Measurements from ENCODE around the gene GNA14. TPM values are rescaled to one million over a fixed set of nuclear protein-coding genes. Genes with fewer than 3 reads are reported as not detected.
"Not testable (repeated sequence)": the region's sequence is repeated elsewhere in the genome, so short reads cannot be mapped to it uniquely, and the experiment has no call there.

Gene GNA14
- polyA plus RNA-seq, 4 donors: 12.2 to 19.7 (median 18.1) TPM

DNA sequence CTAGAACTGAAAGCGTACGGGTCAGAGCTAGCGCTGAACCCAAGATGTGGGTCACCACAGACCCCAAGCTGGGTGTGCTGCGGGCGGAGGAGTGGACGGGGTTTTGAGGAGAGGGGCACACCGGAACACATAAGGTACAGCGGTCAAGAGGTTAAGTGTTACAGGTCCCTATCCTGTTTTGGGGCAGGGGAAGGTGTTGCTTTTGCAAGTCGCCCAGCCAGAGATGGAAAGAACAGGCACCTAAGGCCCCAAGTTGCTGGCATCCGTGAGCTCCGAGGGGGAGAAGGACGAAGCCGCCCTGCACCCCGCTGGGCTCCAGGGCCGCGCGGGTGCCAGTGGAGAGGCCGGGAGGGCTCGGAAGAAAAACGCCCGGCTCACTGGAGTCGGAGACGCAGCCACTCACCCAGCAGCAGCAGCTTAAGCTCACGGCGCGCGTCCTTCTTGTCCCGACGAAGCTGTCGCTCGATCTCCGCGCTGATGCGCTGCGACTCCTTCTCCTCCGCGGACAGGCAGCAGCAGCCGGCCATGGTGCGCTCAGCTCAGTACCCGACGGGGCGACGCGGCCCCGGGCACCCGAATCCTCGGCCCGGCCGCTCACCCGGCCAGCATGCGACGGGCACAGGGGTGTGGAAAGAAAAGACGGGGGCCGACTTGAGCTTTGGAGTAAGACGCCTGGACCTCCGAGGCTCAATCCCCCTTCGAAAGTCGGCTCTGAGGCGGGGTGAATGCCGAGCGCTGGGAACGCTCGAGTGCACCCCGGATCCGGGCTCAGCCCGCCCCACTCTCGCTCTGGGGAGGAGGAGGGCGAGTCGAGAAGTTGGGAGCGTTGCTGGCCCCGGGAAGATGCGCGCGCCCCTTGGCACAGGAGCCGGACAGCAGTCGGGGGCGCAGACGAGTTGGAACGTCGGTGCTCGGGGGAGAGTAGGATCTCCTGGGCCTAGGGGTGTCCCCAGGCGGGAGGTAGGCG is 572 bp downstream of the GNA14 start:
- no peak for DNase-seq (ENCODE audit: low read depth in 4 of 4, low spot score in 3 of 4)

DNA sequence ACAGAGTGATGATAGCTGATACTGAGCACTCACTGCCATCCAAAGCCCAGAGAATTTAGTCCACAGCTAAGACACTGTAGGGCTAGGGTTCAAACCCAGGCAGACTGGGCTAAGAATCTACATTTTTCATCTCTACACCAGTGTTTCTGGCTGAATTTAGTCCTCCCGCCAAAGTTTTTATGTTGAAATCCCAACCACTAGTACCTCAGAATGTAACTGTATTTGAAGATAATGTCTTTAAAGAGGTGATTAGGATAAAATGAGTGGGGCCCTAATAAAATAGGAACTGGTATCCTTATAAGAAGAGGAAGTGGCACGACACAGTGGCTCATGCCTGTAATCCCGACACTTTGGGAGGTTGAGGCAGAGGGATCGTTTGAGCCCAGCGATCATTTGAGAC is 4.3 kb downstream of the GNA14 start:
- DNase-seq (ENCODE audit: low read depth in 4 of 4, low spot score in 3 of 4): no peak

DNA sequence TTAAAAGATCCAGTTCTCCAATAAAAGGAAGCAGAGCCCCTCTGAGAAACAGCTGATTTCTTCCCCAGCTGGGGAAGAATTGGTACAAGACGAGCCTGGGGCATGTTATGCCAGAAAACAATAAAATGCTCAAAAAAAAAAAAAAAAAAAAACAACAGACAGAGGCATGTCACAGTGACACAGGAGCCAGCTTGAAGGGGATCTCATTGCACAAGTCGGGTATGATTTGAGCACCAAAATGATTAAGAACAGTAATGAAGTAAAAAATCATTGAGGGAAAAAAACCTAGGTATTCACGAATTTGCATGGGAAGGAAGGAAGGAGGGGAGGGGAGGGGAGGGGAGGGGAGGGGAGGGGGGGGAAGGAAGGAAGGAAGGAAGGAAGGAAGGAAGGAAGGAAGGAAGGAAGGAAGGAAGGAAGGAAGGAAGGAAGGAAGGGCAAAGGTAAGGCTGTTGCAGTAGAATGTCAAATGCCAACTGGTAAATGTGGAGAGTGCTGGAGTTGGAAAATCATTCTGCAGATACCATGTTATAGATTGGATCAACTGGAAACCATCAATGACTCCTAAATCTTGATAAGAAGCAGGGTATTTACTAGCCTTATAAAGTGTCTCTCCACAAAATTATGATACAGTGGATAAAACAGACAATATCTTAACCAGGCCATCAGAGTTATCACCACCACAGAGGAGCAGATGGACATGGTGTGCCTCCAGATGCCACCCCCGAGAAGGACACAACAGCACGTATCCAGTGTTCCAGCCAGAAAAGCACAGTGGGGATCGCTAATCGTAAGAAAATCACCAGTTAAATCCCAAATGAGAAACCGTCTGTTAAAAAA is 7.2 kb downstream of the GNA14 start:
- no peak for DNase-seq (ENCODE audit: low read depth in 4 of 4, low spot score in 3 of 4)

DNA sequence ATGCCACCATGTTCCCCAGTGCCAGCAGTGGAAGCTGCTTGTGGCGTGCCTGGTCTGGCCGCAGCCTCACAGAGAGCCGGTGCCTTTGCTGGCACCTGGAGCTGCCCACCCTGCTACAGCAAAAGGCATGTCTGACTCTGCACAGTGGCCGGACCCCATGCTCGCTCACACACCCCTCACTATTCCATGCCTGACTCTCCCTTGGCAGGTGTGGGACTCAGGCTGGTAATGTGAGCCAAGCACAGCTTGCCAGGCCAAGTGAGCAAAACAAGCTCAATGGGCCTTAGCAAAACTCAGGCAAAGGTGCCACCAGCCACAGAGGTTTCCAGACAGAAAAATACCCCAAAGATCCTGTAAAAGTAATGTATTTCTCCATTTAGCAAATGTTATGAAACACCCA is 15.5 kb downstream of the GNA14 start:
- no peak for DNase-seq (ENCODE audit: low read depth in 4 of 4, low spot score in 3 of 4)

DNA sequence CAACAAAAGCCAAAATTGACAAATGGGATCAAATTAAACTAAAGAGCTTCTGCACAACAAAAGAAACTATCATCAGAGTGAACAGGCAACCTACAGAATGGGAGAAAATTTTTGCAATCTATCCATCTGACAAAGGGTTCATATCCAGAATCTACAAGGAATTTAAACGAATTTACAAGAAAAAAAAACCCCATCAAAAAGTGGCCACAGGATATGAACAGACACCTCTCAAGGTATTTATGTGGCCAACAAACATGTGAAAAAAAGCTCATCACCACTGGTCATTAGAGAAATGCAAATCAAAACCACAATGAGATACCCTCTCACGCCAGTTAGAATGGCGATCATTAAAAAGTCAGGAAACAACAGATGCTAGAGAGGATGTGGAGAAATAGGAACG is 19.3 kb downstream of the GNA14 start:
- not testable (repeated sequence) for DNase-seq (ENCODE audit: low read depth in 4 of 4, low spot score in 3 of 4)

DNA sequence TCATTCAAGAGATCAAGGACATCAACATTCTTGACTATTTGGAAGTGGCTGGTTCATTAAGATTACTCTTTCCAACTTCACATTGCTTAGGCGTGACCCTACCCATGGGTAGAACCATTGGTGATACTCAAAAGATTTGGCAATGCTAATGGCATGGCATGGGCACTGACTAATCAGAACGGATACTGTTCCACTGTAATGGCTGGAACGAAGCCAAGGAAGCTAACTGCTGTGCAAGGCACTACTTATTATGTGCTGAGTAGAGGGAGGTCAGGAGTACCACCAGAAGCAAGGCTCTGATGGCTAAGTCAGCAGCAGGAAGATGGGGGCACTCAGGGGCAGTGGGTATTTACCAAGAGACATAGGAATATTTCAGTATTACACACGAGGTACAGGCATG is 31.9 kb downstream of the GNA14 start:
- no peak for DNase-seq (ENCODE audit: low read depth in 4 of 4, low spot score in 3 of 4)

DNA sequence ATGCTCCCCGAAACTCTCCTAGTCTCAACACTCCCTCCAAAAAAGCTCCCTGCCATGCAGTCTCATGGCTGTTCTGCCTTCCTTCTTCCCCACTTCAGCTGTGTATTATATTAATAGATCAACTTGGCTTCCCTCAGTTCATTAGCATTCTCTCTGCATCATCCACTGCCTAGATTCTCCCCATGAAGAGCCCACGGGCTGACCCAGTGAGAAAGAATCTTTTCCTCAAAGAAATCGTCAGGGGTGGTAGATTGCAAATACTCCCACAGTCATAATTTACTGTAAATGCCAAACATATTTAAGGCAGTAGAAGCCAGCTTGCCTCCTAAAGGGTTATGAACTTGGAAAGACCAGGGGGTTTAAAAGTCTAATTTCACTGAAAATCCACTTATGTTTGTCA is 33.5 kb downstream of the GNA14 start:
- DNase-seq (ENCODE audit: low read depth in 4 of 4, low spot score in 3 of 4): no peak

DNA sequence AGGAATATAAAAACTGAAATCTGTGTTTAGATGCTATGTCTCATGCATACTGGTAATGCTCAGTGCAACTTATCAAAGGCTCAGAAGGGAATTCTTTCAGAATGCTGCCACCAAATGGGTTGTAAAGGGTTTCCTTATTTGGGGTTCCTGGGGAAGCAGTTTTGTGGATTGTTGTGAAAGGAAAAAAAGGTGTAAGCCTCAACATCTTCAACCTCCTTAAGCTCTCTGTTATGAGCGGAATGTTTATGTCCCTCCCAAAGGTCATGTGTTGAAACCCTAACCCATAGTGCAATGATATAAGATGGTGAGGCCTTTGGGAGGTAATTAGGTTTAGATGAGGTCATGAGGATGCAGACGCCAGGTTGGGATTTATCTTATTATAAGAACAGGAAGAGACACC is 41.6 kb downstream of the GNA14 start:
- no peak for DNase-seq (ENCODE audit: low read depth in 4 of 4, low spot score in 3 of 4)

DNA sequence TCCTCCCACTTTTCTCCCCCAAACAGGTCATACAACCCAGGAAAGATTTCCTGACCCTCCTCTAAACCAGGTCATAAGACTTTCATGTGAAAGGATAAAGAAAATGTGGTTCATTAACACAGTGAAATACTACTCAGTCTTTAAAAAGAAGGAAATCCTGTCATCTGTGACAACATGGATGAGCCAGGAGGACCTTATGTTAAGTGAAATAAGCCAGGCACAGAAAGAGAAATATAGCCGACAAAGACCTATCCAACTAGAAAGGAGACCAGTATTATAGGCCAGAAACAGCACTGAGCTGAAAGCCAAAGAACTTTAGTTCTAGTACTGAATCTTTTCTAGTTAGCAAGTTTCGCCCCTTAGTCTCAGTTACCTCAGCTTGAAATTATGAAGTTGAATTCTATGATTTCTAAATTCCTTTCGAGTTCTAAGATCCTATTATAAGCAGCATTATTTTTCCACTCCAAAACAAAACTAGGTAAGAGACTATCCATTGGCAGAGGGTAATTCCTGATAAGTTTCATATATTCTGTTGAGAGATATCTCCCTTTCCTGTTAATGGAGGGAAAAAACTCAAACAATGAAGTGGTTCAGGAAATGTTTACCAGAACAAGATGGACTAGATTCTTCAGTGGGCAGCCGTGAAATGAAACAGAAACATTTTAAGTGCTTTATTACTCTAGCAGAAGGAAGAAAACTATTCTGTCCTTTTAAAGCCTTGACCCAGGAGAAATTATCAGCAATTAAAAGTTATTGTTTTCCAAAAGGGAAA is 42.5 kb downstream of the GNA14 start:
- DNase-seq (ENCODE audit: low read depth in 4 of 4, low spot score in 3 of 4): no peak

DNA sequence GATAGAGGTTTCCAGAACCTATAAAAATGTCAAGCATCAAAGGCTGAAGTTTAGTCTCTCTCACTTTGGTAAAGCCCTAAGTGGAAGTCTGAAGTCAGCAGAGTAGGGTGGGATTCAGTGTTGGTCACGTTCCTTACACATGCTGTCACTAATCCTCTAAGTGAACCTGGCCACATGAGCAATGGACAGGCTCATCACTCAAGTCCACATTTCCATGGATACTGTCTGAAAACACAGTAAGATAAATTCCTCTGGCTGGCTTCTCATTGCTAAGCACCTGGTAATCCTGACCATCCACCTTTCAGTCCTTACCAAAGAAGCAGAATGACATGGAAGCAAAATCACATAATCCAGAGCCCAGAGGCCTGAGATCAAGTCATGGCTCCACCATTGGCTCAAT is 43.8 kb downstream of the GNA14 start:
- DNase-seq (ENCODE audit: low read depth in 4 of 4, low spot score in 3 of 4): no peak

DNA sequence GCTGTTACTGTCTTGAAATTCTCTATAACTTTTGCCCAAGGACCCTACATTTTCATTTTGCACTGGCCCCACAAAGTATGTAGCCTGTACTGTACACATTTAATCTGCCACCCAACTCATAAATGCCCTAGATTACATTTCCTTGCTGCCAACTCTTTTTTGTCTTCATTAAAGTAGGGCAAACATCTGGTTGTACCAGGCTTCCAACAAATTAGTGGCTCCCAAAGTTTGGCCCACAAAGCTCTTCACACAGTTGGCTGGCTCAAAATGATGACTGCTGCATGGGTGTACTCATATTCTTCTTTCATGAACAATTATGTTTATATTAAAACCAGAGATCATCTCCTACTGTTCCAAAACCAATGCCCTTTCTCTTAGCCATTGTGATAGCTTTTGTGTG is 45.3 kb downstream of the GNA14 start:
- DNase-seq (ENCODE audit: low read depth in 4 of 4, low spot score in 3 of 4): no peak

DNA sequence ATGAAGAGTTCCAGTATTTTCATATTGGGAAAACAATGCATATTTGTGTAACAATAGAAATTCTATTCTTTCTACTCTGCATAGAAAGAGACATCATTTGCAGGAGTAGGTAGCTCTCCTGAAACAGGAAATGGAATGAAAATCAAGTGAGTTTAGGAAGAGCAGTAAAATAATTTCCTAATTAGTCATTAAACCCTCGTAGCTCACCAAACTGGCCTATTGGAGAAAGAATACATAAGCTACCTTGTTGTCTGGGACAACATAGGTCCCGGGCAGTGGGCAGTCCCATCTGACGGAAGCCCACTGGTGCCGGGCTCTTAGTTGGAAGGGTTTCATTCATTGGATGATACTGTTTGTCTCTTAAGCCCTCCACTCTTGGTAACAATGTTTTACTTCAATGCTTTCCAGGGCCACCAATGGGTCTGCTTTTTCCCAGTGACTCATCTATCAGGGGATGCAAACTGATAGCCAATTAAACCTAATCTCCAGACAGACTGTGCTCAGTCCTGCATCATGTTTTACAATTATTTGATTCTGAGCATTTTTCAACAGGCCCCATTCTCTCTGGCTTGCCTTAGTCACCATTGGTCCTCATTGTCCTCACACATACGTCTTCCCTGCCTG is 46.5 kb downstream of the GNA14 start:
- DNase-seq (ENCODE audit: low read depth in 4 of 4, low spot score in 3 of 4): no peak

DNA sequence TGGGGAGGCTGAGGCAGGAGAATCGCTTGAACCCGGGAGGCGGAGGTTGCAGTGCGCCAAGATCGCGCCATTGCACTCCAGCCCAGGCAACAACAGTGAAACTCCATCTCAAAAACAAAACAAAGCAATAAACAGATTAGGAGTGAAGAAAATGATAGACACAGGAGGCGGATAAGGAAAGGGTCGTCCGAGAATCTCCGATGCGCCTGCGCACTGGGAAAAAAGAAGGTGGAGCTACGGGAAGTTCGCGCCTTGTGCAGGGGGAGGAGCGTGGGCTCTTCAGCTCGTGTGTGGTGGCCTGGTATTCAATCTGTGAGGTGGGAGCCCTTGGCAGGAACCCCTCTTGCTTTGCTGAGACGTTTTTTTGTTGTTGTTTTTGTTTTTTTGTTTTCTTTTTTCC is 47.3 kb downstream of the GNA14 start:
- no peak for DNase-seq (ENCODE audit: low read depth in 4 of 4, low spot score in 3 of 4)

DNA sequence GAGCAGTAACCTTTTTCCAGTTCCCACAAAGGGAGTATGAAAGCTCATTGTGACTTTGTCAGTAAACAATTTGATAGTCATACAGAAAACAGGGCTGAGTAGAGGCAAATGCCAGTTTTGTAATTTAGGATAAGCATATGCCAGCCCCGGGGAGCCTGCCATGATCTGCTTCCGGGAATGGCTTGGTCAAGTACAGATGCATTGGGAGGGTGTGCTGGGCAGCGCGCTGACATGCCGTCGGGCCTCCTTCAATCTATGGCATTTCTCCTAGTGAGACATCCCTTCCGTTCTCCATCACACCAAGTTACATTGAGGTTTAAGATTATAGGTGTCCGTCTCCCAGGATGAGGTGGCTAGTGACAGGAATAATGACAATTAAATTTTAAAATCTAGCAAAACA is 48.6 kb downstream of the GNA14 start:
- DNase-seq (ENCODE audit: low read depth in 4 of 4, low spot score in 3 of 4): no peak

DNA sequence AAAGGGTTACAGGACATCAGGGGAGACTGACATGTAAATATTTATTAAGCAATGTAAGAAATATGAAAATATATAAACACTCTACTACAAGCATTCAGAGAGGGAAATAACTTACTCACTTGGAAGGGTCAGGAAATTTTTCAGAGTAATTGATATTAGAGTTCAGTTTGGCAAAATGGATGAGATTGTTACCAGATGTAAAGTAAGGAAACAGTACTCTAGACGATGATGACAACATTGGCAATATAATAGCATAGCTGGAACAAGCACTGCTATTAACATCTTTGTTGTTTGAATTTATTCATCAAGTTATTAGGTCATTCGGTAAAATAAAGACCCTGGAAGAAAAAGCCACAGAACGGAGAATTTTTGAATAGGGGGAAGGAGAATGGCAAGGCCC is 49.1 kb downstream of the GNA14 start:
- no peak for DNase-seq (ENCODE audit: low read depth in 4 of 4, low spot score in 3 of 4)

DNA sequence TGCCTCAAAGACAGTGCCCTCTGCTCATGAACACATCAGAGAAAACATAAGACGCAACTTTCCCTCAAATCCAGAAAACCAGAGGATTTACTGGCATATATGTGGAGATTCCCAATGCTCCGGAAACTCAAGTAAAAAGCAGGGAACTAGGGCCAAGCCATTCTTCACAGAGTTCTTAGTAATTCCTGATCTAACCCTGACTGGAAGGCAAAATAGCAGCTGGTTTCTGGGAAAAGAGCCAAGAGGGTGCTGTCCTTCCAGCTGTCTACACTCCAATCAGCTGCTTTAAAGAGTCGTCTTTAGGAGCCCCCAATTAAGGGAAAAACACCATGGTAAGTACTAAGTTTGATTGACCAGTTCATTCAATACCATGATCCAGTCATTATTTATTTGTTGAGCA is 49.6 kb downstream of the GNA14 start:
- DNase-seq (ENCODE audit: low read depth in 4 of 4, low spot score in 3 of 4): peak in 3 of 4 donors; percentile 62 to 67 (median 63)

DNA sequence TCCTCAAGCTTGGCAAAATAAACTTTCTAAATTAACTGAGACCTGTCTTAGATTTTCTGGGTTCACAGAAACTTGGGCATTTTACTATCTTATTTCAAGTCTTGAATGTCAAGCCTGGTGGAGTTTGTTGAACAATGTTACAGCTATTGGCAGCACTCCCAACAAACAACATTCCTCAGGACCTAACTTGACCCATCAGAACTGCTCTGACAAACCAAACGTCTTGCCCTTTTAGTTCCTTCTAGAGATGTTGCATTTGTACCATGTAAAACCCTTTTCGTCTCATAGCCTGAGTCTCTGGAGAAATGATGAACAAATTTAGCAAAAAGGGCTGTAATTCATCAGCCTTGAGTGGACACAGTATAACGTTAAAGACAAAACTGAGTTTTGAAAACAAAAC is 51.1 kb downstream of the GNA14 start:
- no peak for DNase-seq (ENCODE audit: low read depth in 4 of 4, low spot score in 3 of 4)

DNA sequence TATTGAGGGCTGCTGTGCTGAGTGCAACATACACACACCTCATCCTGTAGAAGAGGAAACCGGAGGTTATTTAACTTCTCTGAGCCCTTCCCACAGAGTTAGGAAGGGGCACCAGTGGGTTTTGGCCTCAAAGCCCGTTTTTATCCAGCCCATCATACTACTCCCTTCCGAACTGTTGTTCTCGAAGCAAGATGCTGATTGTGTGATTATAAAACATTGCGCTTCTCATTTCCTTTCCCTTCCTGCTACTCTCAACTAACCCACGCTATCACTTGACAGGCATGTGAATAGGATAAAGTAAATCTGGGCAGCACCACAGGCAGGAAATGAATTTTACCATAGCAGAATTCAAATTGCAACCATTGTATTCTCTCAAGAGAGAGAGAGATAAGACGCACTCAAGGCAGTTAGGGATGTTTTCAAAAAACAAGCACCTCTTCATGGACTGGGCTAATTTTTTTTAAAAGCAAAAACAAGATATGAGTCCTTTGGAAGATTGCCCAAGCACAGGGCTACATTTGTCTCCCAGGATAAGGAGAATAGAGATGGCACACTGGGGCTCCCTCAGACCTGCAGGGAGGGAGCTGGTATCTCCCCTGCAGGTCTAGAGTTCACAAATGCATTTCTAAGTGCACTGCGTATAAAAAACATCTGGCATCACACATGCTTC is 52.6 kb downstream of the GNA14 start:
- DNase-seq (ENCODE audit: low read depth in 4 of 4, low spot score in 3 of 4): no peak

DNA sequence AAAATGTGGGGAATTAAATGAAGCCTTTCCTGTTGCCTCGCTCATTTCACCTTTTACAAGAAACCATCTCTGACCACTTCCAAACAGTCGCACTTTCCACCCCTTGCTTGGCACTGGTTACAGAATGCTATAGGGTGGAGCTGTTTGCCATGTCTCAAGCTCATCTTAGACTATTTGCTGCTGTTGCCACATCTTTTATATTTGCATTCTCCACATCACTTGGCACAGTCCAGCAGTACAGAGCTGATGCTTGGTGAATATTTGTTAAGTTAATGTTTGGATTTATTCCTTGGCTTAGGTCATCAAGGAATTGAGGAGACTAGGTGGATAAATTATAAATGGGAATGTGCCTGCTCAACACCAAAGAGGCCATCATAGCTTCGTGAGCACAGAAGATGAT is 53.2 kb downstream of the GNA14 start:
- no peak for DNase-seq (ENCODE audit: low read depth in 4 of 4, low spot score in 3 of 4)

DNA sequence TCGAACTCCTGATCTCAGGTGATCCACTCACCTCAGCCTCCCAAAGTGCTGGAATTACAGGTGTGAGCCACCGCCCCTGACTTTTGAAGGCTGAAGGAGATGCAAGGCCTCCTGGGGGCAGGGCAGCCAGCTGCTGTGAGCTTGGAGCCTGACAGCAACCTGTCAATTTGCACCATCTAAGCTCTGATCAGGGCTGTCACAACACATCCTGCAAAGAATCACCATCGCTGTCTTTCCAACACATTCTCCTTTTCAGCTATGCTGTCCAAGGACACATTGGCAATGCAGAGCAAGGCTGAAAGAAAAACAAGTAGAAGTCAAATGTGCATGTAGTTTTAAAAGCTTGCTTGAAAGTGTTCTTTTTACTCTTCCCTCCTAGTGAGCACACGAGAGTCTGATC is 54.6 kb downstream of the GNA14 start:
- DNase-seq (ENCODE audit: low read depth in 4 of 4, low spot score in 3 of 4): no peak
